GDM1 (cell line): ENCODE data around the gene ANKS1B.
"Not testable (repeated sequence)": the region's sequence is repeated elsewhere in the genome, so short reads cannot be mapped to it uniquely, and the experiment has no call there.

Experiments used
- DNase-seq: peaks from one replicate; lab custom pipeline; 2025; lab: John Stamatoyannopoulos, UW

ANKS1B gene

GRCh38 chr12:99870085-99870484 lies 114.7 kb downstream of the ANKS1B start:
- no peak for DNase-seq

GRCh38 chr12:99861731-99862130 lies 123.0 kb downstream of the ANKS1B start:
- no peak for DNase-seq

- DNase-seq: no peak
These were observed 125.6 kb downstream of the ANKS1B start for GRCh38 chr12:99859126-99859525.

GRCh38 chr12:99852666-99853065 lies 132.1 kb downstream of the ANKS1B start:
- no peak for DNase-seq

- DNase-seq: no peak
These were observed 136.8 kb downstream of the ANKS1B start for GRCh38 chr12:99847936-99848335.

GRCh38 chr12:99834710-99835109 lies 150.0 kb downstream of the ANKS1B start:
- DNase-seq: no peak

- no peak for DNase-seq
These were observed 151.3 kb downstream of the ANKS1B start for GRCh38 chr12:99833397-99833796.

- no peak for DNase-seq
These were observed 159.7 kb downstream of the ANKS1B start for GRCh38 chr12:99824900-99825542.

GRCh38 chr12:99822273-99822672 lies 162.5 kb downstream of the ANKS1B start:
- DNase-seq: no peak

GRCh38 chr12:99810718-99811593 lies 173.8 kb downstream of the ANKS1B start:
- no peak for DNase-seq

GRCh38 chr12:99809909-99810308 lies 174.8 kb downstream of the ANKS1B start:
- no peak for DNase-seq

GRCh38 chr12:99806304-99806703 lies 178.4 kb downstream of the ANKS1B start:
- no peak for DNase-seq

- DNase-seq: no peak
These were observed 180.0 kb downstream of the ANKS1B start for GRCh38 chr12:99804715-99805114.

GRCh38 chr12:99800605-99801004 lies 184.1 kb downstream of the ANKS1B start:
- no peak for DNase-seq

GRCh38 chr12:99797931-99798330 lies 186.8 kb downstream of the ANKS1B start:
- DNase-seq: not testable (repeated sequence)

- no peak for DNase-seq
These were observed 201.3 kb downstream of the ANKS1B start for GRCh38 chr12:99783421-99783820.

GRCh38 chr12:99772274-99772673 lies 212.5 kb downstream of the ANKS1B start:
- peak; percentile 37 for DNase-seq

- no peak for DNase-seq
These were observed 213.1 kb downstream of the ANKS1B start for GRCh38 chr12:99771659-99772058.

GRCh38 chr12:99769396-99769980 lies 215.2 kb downstream of the ANKS1B start:
- no peak for DNase-seq

GRCh38 chr12:99768758-99769157 lies 216.0 kb downstream of the ANKS1B start:
- DNase-seq: no peak

- DNase-seq: no peak
These were observed 216.9 kb downstream of the ANKS1B start for GRCh38 chr12:99767809-99768208.

- no peak for DNase-seq
These were observed 218.3 kb downstream of the ANKS1B start for GRCh38 chr12:99766408-99766807.
